DMS114 treated with DMSO at 0.1 percent for 48 hours (cell line): ENCODE data around the gene PLEK.
"Not testable (repeated sequence)": the region's sequence is repeated elsewhere in the genome, so short reads cannot be mapped to it uniquely, and the experiment has no call there.

Experiments
- DNase-seq: peaks from one replicate; lab custom pipeline; 2025; ENCODE audit not compliant: unreplicated experiment; lab: John Stamatoyannopoulos, UW

The PLEK gene

DNA sequence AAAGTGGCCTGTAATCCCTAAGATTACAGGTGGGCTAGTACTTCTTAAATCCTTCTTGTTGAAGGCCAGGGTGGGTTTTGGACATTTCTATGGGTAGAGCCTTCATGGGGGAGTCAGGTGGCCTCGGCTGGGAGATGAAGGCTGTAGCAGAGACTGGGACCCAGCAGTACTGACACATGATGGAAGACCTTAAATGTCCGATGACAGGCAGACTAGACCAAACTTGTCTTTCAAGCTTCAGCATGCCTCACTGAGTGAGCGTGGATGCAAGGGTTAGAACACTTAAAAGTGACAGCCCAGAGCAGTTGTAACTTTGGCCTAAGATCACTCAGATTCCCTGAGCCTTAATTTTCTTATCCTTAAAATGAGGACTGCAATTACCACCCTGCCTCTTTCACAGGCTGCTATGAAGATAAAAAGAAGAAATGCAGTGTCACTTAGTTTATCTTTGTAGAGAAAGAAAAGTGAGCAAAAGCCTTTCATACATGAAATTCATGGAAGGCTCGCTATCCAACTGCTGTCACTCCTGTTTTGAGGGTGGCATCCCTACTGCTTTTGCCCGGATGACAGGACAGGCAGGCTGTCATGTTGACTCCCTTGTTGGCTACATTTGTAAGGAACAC, 19.5 kb downstream of the PLEK start:
- DNase-seq = no peak

DNA sequence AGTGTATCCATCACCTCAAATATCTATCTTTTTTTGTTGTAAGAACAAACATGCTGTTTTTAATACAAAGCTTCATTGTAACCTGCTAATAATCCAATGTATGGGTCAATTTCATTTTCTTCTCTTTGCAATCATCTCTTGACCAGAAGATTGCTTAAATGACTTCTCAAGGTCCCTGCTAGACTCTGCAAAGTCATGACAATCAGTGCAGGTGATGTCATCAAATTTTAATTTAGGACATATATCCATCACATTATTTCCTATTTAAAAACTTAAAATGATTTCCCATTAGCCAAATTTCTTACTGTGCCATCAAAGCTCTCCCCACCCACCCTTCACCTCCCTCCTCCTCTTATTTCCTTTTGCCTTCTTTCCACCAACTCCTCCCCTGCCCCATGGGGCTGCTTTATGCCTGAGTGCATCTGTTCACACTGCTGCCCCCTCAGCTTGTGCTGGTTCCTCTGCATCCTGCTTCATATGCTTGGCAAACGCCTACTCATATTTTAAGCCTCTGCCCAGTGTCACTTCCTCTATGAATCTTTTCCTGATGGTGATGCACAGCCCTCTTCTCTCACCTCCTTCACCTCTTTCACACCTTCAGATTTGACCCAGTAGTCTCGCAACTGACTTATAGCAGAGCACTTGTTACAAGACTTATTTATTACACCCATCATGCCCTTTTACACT, 20.3 kb downstream of the PLEK start:
- DNase-seq = no peak

- no peak for DNase-seq
Measured at GRCh38 chr2:68385907-68386287, 20.8 kb downstream of the PLEK start.

DNA sequence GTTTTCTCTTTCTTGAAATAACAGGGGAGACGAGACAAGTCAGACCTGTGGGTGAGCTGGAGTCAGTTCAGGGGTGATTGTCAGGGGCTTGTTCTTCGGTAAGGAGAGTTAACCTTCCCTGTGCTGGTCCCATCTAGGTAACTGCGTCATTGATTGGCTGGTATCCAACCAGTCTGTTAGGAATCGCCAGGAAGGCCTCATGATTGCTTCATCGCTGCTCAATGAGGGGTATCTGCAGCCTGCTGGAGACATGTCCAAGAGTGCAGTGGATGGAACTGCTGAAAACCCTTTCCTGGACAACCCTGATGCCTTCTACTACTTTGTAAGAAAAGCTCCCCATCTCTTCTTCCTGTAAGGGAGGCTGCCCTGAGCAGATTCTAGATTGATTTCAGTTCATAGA, 21.3 kb downstream of the PLEK start:
- no peak for DNase-seq

GRCh38 chr2:68387408-68388350, 22.6 kb downstream of the PLEK start:
- DNase-seq = no peak

GRCh38 chr2:68388358-68388757, 23.3 kb downstream of the PLEK start:
- DNase-seq = no peak

- DNase-seq = no peak
Measured at GRCh38 chr2:68388772-68389171, 23.7 kb downstream of the PLEK start.

GRCh38 chr2:68390114-68390513, 25.0 kb downstream of the PLEK start:
- no peak for DNase-seq

GRCh38 chr2:68390586-68390985, 25.5 kb downstream of the PLEK start:
- DNase-seq = no peak

GRCh38 chr2:68391099-68391498, 26.0 kb downstream of the PLEK start:
- DNase-seq = no peak

- no peak for DNase-seq
Measured at GRCh38 chr2:68391869-68392268, 26.8 kb downstream of the PLEK start.

- no peak for DNase-seq
Measured at GRCh38 chr2:68396093-68396492, 31.0 kb downstream of the PLEK start.

DNA sequence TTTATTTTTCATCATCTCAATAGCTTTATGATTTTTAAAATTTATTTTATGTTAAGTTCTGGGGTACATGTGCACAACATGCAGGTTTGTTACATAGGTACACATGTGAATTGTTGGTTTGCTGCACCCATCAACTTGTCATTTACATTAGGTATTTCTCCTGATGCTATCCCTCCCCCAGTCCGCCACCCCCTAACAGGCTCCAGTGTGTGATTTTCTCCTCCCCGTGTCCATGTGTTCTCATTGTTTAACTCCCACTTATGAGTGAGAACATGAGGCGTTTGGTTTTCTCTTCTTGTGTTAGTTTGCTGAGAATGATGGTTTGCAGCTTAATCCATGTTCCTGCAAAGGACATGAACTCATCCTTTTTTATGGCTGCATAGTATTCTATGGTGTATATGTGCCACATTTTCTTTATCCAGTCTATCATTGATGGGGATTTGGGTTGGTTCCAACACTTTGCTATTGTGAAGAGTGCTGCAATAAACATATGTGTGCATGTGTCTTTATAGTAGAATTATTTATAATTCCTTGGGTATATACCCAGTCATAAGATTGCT, 32.7 kb downstream of the PLEK start:
- not testable (repeated sequence) for DNase-seq

DNA sequence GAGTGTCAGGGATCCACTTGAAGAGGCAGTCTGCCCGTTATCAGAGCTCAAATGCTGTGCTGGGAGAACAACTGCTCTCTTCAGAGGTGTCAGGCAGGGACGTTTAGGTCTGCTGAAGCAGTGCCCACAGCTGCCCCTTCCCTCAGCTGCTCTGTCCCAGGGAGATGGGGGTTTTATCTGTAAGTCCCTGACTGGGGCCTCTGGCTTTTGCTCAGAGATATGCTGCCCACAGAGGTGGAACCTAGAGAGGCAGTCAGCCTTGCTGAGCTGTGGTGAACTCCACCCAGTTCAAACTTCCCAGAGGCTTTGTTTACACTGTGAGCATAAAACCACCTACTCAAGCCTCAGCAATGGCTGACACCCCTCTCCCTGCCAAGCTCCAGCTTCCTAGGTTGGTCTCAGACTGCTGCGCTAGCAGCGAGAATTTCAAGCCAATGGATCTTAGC, 38.1 kb downstream of the PLEK start:
- no peak for DNase-seq

DNA sequence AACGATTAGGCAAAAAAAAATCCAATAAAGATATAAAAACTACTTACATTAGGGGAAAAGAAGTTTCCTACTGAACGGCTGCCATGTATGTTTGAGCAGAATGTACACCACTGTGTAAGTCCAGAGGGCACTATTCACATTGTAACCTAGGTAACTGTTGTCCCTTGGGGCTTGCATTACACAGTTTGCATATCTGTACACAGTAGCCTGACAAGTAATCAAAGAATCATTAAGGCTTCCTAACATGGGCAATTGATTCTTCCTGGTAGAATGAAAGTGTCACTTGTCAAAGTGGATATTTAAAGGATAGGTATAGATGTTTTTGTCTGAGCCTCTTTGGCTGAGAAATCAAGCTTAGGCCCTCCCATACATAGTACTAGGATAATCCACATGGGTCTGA, 39.1 kb downstream of the PLEK start:
- no peak for DNase-seq

GRCh38 chr2:68404893-68405799, 40.1 kb downstream of the PLEK start:
- no peak for DNase-seq

DNA sequence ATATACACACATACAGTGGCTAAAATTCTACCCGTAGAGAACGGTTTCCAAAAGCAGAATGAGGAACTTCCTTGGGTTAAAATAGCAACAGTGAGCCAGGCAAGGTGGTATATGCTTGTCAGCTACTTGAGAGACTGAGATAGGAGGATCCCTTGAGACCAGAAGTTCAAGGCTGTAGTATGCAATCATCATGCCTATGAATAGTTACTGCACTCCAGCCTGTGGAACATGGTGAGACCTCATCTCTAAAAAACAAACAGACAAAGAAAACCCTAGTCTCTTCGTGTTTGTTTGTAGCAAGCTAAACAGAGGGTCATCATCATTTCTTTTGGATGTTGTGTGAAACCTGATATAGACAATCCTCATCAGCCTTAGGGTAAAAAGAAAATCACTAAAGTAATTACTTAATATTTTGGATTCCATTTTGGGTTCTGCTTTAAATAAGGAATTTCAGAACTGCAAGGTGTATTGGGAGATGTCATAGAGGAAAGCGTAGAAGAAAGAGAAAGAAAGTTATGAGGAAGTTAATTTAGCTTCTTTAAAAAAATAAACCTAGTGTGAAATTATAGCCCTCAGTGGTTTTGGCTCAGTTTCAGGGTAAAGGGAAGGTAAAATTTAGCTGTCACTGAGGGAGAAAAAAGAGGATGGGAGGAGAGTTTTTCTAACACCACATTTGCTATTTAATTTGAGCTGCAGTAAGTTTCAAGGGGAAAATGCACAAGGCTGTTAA, 46.5 kb downstream of the PLEK start:
- no peak for DNase-seq

DNA sequence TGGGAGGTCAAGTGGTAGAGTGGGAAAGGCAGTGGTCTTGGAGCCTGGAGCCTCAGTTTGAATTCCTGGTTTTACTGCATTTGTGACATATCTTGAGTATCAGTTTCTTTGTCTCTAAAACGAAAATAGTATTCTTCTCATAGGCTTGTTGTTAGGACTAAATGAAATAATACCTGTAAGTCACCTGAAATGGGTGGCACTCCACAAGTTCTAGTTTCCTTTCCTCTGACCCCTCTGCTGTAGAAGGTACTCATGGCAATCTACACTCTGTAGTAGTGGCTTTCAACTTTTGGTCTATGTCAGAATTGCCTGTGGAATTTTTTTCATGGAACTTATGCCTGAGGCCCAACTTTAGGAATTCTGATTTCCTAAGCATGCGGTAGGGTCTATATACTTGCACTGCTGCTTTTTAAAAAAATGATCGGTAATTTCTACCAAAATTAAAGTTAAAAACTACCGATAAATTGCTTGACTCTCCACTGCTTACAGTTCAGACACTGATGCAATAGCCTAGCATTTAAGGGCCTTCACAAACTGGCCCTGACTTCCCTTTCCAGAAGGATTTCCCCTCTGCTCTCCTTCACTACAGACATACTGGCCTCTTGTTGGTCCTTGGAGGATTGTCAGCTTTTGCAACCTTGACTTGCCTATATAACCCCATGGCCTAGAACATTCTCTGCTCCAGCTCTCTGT, 47.2 kb downstream of the PLEK start:
- DNase-seq = no peak

DNA sequence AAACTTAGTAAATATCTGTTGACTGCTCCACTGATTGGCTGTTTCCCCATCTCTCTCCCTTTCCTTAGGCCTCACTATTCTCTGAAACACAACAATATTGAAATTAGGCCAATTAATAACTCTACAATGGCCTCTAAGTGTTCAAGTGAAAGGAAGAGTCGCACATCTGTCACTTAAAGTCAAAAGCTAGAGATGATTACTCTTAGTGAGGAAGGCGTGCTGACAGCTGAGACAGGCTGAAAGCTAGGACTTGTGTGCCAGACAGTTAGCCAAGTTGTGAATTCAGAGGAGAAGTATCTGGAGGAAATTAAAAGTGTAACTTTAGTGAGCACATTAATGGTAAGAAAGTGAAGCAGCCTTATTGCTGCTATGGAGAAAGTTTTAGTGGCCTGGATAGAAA, 48.4 kb downstream of the PLEK start:
- no peak for DNase-seq
